ENCODE measurements around the gene ST14.

DNA sequence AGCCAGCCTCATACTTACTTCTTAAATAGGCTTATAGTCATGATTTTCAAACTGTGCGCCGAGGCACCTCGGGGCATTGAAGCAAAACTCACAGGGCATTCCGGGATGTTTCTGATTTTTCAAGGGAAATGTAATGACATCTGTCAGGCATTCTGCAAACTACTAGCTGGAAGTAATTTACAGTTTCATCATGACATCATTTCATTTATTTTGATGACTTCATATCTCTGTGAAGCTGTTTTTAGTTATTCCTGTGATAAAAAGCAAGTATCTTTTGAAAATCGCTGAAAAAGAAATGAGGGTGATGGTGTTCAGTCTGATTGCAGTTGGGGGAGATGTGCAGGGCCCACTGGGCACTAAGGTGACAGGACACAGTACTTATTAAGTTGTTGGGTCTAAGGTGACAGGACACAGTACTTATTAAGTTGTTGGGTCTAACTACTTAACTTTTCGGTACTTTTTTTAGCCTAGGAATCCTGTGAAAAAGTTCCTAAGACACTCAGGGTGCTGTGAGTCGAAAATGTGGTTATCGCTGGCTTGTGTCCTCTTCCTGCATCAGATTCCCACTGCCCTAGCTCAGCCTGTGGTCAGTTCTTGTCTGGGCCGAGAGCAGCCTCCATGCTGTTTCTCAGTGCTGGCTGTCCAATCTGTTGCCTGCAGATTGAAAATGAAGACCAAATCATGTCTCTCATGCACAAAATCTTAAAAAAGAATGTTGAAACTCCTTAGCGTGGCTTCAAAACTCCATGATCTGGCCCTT lies 47.3 kb upstream of the ST14 start:
- TF ChIP-seq ZNF274 (IDR thresholded peaks at IDR 0.05; ENCODE audit: low read depth, low read length) (no peak), YY1 (IDR thresholded peaks at IDR 0.05; ENCODE audit: insufficient read depth, insufficient read length) (no peak), SUZ12 (IDR thresholded peaks at IDR 0.05; ENCODE audit: extremely low read depth, insufficient read depth, insufficient read length) (no peak)

Measured in NT2/D1 (cell line).